ENCODE measurements around the gene SLC9B2. TPM values are rescaled to one million over a fixed set of nuclear protein-coding genes. Genes with fewer than 3 reads are reported as not detected.

The SLC9B2 gene
- total and polyA plus RNA-seq, 10 of the 15 experiments (the other 5 are each of a cell fraction or from before 2014, with no cell fraction given) = 8.9 to 32.5 (median 25.3) TPM

DNA sequence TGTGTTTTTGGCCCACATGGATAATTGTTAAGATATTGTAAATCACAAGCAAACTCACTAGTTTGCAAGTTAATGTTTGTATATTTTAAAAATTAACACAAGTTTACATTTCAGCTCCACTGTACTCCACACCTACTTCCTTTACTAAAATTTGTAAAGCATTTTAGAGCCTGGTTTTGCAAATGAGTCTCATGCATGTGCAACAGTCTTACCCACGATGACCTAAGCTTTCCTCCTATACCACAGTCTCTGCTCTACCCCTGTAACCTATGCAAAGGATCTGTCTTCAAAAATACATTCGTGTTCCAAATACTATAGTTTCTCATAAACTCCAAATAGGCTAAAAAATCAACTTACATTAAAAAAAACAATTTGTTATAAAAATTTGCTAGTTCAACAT, 12.9 kb upstream of the SLC9B2 start (continued):
- TF ChIP-seq, protein P1, sequence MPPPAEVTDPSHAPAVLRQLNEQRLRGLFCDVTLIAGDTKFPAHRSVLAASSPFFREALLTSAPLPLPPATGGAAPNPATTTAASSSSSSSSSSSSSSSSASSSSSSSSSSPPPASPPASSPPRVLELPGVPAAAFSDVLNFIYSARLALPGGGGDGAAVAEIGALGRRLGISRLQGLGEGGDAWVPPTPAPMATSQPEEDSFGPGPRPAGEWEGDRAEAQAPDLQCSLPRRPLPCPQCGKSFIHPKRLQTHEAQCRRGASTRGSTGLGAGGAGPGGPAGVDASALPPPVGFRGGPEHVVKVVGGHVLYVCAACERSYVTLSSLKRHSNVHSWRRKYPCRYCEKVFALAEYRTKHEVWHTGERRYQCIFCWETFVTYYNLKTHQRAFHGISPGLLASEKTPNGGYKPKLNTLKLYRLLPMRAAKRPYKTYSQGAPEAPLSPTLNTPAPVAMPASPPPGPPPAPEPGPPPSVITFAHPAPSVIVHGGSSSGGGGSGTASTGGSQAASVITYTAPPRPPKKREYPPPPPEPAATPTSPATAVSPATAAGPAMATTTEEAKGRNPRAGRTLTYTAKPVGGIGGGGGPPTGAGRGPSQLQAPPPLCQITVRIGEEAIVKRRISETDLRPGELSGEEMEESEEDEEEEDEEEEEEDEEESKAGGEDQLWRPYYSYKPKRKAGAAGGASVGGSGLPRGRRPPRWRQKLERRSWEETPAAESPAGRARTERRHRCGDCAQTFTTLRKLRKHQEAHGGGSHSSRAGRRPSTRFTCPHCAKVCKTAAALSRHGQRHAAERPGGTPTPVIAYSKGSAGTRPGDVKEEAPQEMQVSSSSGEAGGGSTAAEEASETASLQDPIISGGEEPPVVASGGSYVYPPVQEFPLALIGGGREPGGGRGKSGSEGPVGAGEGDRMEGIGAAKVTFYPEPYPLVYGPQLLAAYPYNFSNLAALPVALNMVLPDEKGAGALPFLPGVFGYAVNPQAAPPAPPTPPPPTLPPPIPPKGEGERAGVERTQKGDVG (CRISPR knock-in tag; IDR thresholded peaks at IDR 0.05) = no peak
- no peak for TF ChIP-seq MTA3 (IDR thresholded peaks at IDR 0.05; ENCODE audit: borderline replicate concordance, low read length)
- no peak for TF ChIP-seq TCF12 (IDR thresholded peaks at IDR 0.05; ENCODE audit: low read depth, low read length)
- no peak for TF ChIP-seq NFIC (IDR thresholded peaks at IDR 0.05; ENCODE audit: low read depth, low read length)
- TF ChIP-seq, protein P2, sequence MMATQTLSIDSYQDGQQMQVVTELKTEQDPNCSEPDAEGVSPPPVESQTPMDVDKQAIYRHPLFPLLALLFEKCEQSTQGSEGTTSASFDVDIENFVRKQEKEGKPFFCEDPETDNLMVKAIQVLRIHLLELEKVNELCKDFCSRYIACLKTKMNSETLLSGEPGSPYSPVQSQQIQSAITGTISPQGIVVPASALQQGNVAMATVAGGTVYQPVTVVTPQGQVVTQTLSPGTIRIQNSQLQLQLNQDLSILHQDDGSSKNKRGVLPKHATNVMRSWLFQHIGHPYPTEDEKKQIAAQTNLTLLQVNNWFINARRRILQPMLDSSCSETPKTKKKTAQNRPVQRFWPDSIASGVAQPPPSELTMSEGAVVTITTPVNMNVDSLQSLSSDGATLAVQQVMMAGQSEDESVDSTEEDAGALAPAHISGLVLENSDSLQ (IDR thresholded peaks at IDR 0.05) = no peak
- TF ChIP-seq SMAD1 (IDR thresholded peaks at IDR 0.05; ENCODE audit: low read depth, partially characterized antibody) = no peak
- TF ChIP-seq ZNF24 (IDR thresholded peaks at IDR 0.05) = no peak
- no peak for TF ChIP-seq ASH2L (IDR thresholded peaks at IDR 0.05; ENCODE audit: borderline replicate concordance, low read depth)
- TF ChIP-seq EZH2 (IDR thresholded peaks at IDR 0.05; ENCODE audit: borderline replicate concordance, control insufficient read depth, low read depth, low read length) = no peak
- TF ChIP-seq SIX5 (IDR thresholded peaks at IDR 0.05; ENCODE audit: low read depth, low read length, severe bottlenecking) = no peak
- TF ChIP-seq NBN (IDR thresholded peaks at IDR 0.05) = no peak
- TF ChIP-seq ETV6 (conservative IDR thresholded peaks at IDR 0.05 in 1 of 2, IDR thresholded peaks at IDR 0.05 in 1 of 2; ENCODE audit: borderline replicate concordance in 1 of 2, low read depth in 1 of 2) = no peak
- TF ChIP-seq ZNF217 (IDR thresholded peaks at IDR 0.05) = no peak
- no peak for TF ChIP-seq SMC3 (IDR thresholded peaks at IDR 0.05; ENCODE audit: borderline replicate concordance, low read length)
